WTC11 (cell line): ENCODE data around the gene GPR15LG.

Experiments used
- CREM ChIP-seq: sonication (generic); formaldehyde crosslinking; IDR thresholded peaks from 2 replicates; pipeline ENCODE4 v1.8.1; 2022; ENCODE audit warnings: mild to moderate bottlenecking, missing genetic modification reagents, moderate library complexity
- CTCF ChIP-seq: fragments of 200-600 bp; IDR thresholded peaks from 2 replicates; pipeline ENCODE4 v1.8.0; 2022; ENCODE audit warnings: antibody characterized with exemption
- E2F1 ChIP-seq: sonication (generic); formaldehyde crosslinking; IDR thresholded peaks from 2 replicates; pipeline ENCODE4 v1.8.0; 2022; ENCODE audit warnings: mild to moderate bottlenecking, missing genetic modification reagents
- NR3C1 ChIP-seq: sonication (generic); formaldehyde crosslinking; conservative IDR thresholded peaks from 2 replicates; pipeline ENCODE4 v1.8.1; 2023; ENCODE audit warnings: low read depth, mild to moderate bottlenecking, missing genetic modification reagents
- SMAD3 ChIP-seq: sonication (generic); formaldehyde crosslinking; IDR thresholded peaks from 2 replicates; pipeline ENCODE4 v1.8.0; 2022; ENCODE audit warnings: missing genetic modification reagents, mild to moderate bottlenecking, borderline replicate concordance
- TP53 ChIP-seq: sonication (generic); formaldehyde crosslinking; IDR thresholded peaks from 2 replicates; pipeline ENCODE4 v1.8.1; 2023; ENCODE audit warnings: mild to moderate bottlenecking, missing genetic modification reagents
- USF2 ChIP-seq: sonication (generic); formaldehyde crosslinking; IDR thresholded peaks from 2 replicates; pipeline ENCODE4 v1.8.1; 2023; ENCODE audit warnings: mild to moderate bottlenecking, missing genetic modification reagents, moderate library complexity
- ZNF425 ChIP-seq: fragments of 250-450 bp; sonication (Bioruptor Pico); conservative IDR thresholded peaks from 2 replicates; pipeline ENCODE4 v1.9.0; 2021; ENCODE audit warnings: mild to moderate bottlenecking
- TF ChIP-seq, protein P1 (sequence below): sonication (generic); formaldehyde crosslinking; IDR thresholded peaks from 2 replicates; pipeline ENCODE4 v1.8.0; 2022; ENCODE audit warnings: mild to moderate bottlenecking, missing genetic modification reagents
- TF ChIP-seq, protein P2 (sequence below): sonication (generic); formaldehyde crosslinking; IDR thresholded peaks from 2 replicates; pipeline ENCODE4 v1.8.0; 2023; ENCODE audit warnings: missing genetic modification reagents

- TF ChIP-seq CTCF (peak; percentile 75), SMAD3 (CRISPR knock-in tag) (no peak), CREM (CRISPR knock-in tag) (no peak), E2F1 (no peak), NR3C1 (CRISPR knock-in tag) (no peak), TP53 (CRISPR knock-in tag) (no peak), USF2 (CRISPR knock-in tag) (no peak), ZNF425 (CRISPR knock-in tag) (no peak)
- TF ChIP-seq, protein P1, sequence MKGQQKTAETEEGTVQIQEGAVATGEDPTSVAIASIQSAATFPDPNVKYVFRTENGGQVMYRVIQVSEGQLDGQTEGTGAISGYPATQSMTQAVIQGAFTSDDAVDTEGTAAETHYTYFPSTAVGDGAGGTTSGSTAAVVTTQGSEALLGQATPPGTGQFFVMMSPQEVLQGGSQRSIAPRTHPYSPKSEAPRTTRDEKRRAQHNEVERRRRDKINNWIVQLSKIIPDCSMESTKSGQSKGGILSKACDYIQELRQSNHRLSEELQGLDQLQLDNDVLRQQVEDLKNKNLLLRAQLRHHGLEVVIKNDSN (CRISPR knock-in tag), result no peak
- TF ChIP-seq, protein P2, sequence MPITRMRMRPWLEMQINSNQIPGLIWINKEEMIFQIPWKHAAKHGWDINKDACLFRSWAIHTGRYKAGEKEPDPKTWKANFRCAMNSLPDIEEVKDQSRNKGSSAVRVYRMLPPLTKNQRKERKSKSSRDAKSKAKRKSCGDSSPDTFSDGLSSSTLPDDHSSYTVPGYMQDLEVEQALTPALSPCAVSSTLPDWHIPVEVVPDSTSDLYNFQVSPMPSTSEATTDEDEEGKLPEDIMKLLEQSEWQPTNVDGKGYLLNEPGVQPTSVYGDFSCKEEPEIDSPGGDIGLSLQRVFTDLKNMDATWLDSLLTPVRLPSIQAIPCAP, result no peak
Observed at GRCh38 chr10:84205049-84205852, 31.6 kb downstream of the GPR15LG start.
